H1 (cell line): ENCODE measurements around the gene KCNJ10. TPM values are rescaled to one million over a fixed set of nuclear protein-coding genes. Genes with fewer than 3 reads are reported as not detected.
A peak's percentile ranks its signal among the peaks of the same experiment; 100 is the strongest.

Experiments
- CTCF ChIA-PET: fragments of 300-600 bp; sonication (Branson Sonifier 250); formaldehyde crosslinking; loops from one replicate; lab custom pipeline; 2021; ENCODE audit not compliant: partially characterized antibody; lab: Charles Lee
- POLR2A ChIA-PET: fragments of 300-600 bp; sonication (Branson Sonifier 250); formaldehyde crosslinking; loops from one replicate; lab custom pipeline; 2021; ENCODE audit warnings: inconsistent platforms; ENCODE audit not compliant: partially characterized antibody; lab: Charles Lee
- DNase-seq, 2 experiments: peaks; one replicate each; pipeline versions ENCODE4 v3.0.0 to v3.0.0-alpha.2; 2010 to 2022; ENCODE audit warnings: low spot score in 2 of 2, low read depth in 1 of 2, mixed read lengths in 1 of 2
- FAIRE-seq: peaks from 2 replicates; lab custom pipeline; 2011; peaks lifted over from hg19 to GRCh38; lab: Jason Lieb, UNC
- H2AFZ ChIP-seq: 2 replicates; pipeline ENCODE4 v1.8.1; 2012; ENCODE audit warnings: low read length, inconsistent platforms
- H2AK5ac ChIP-seq: 2 replicates; pipeline ENCODE4 v1.6.1; 2013; ENCODE audit warnings: low read depth, low read length
- H2BK120ac ChIP-seq: replicated peaks from 2 replicates; pipeline ENCODE3; 2013; ENCODE audit warnings: low read depth, low read length, inconsistent platforms
- H2BK12ac ChIP-seq: 2 replicates; pipeline ENCODE4 v1.6.1; 2013; ENCODE audit warnings: low read depth, low read length
- H2BK15ac ChIP-seq: 2 replicates; pipeline ENCODE4 v1.6.1; 2013; ENCODE audit warnings: low read length
- H2BK20ac ChIP-seq: 2 replicates; pipeline ENCODE4 v1.6.1; 2013; ENCODE audit warnings: low read length
- H2BK5ac ChIP-seq: 2 replicates; pipeline ENCODE4 v1.6.1; 2013; ENCODE audit warnings: low read depth, low read length
- H3K14ac ChIP-seq: 2 replicates; pipeline ENCODE4 v1.6.1; 2013; ENCODE audit warnings: inconsistent platforms; ENCODE audit not compliant: insufficient read length
- H3K18ac ChIP-seq: 2 replicates; pipeline ENCODE4 v1.6.1; 2013; ENCODE audit warnings: low read length; ENCODE audit errors: extremely low read depth
- H3K23ac ChIP-seq: 2 replicates; pipeline ENCODE4 v1.6.1; 2013; ENCODE audit warnings: inconsistent platforms; ENCODE audit not compliant: insufficient read length
- H3K23me2 ChIP-seq: 2 replicates; pipeline ENCODE4 v1.6.1; 2013; ENCODE audit warnings: low read depth, low read length
- H3K27ac ChIP-seq: 2 replicates; pipeline ENCODE4 v1.6.1; 2011; ENCODE audit warnings: low read depth, low read length, inconsistent platforms
- H3K27me3 ChIP-seq, 4 experiments: replicated peaks in 1 of 4; 1 replicate in 1 of 4; 2 replicates in 3 of 4; pipeline versions ENCODE4 v1.6.1 to v1.8.1; 2011 to 2013; ENCODE audit warnings: low read length in 3 of 4, mild to moderate bottlenecking in 3 of 4, inconsistent platforms in 2 of 4, mixed read lengths in 2 of 4, moderate library complexity in 1 of 4; ENCODE audit not compliant: control insufficient read depth in 3 of 4, insufficient read depth in 3 of 4; ENCODE audit errors: extremely low read depth in 1 of 4
- H3K36me3 ChIP-seq, 4 experiments: 2 replicates each; pipeline versions ENCODE4 v1.6.1 to v1.8.1; 2011 to 2013; ENCODE audit warnings: mild to moderate bottlenecking in 4 of 4, low read length in 3 of 4, moderate library complexity in 2 of 4, control low read depth in 1 of 4, inconsistent platforms in 1 of 4; ENCODE audit not compliant: insufficient read depth in 4 of 4, control insufficient read depth in 2 of 4
- H3K4ac ChIP-seq: replicated peaks from 2 replicates; pipeline ENCODE3; 2013; ENCODE audit warnings: low read length, low read depth, mixed read lengths, inconsistent platforms; ENCODE audit not compliant: insufficient read length
- H3K4me1 ChIP-seq, 4 experiments: replicated peaks in 1 of 4; 1 replicate in 1 of 4; 2 replicates in 3 of 4; pipeline versions ENCODE4 v1.6.1 to v1.8.1; 2011 to 2013; ENCODE audit warnings: low read length in 3 of 4, inconsistent platforms in 2 of 4, mixed read lengths in 1 of 4; ENCODE audit not compliant: insufficient read depth in 4 of 4, control insufficient read depth in 3 of 4
- H3K4me2 ChIP-seq, 2 experiments: 2 replicates each; pipeline versions ENCODE4 v1.6.1 to v1.8.1; 2011 to 2013; ENCODE audit warnings: low read depth in 2 of 2, low read length in 2 of 2, control low read depth in 1 of 2, inconsistent platforms in 1 of 2, mild to moderate bottlenecking in 1 of 2; ENCODE audit not compliant: insufficient read depth in 1 of 2
- H3K4me3 ChIP-seq, 4 experiments: fragments of 200-600, 300-600 bp in 1 of 4; sonication (generic), shearing (Covaris generic), sonication (Bioruptor Twin) in 1 of 4; 2 replicates each; pipeline versions ENCODE4 v1.5.1 to v1.8.1; 2011 to 2016; ENCODE audit warnings: low read length in 4 of 4, low read depth in 3 of 4, control low read depth in 2 of 4, inconsistent platforms in 2 of 4, mild to moderate bottlenecking in 2 of 4, mixed read lengths in 1 of 4, moderate library complexity in 1 of 4; ENCODE audit not compliant: insufficient read depth in 2 of 4; ENCODE audit errors: extremely low read depth in 1 of 4
- H3K56ac ChIP-seq: replicated peaks from 2 replicates; pipeline ENCODE3; 2013; ENCODE audit warnings: low read depth, mild to moderate bottlenecking, mixed read lengths, low read length, inconsistent platforms; ENCODE audit not compliant: insufficient read length
- H3K79me1 ChIP-seq: 2 replicates; pipeline ENCODE4 v1.6.1; 2013; ENCODE audit warnings: low read depth, low read length, control low read depth
- H3K79me2 ChIP-seq, 2 experiments: 2 replicates each; pipeline versions ENCODE4 v1.6.1 to v1.8.1; 2012 to 2013; ENCODE audit warnings: low read length in 2 of 2, mild to moderate bottlenecking in 2 of 2, inconsistent platforms in 1 of 2; ENCODE audit not compliant: insufficient read depth in 2 of 2, control insufficient read depth in 1 of 2
- H3K9ac ChIP-seq, 4 experiments: replicated peaks in 1 of 4; 1 replicate in 1 of 4; 2 replicates in 3 of 4; pipeline versions ENCODE4 v1.6.1 to v1.8.1; 2011 to 2013; ENCODE audit warnings: low read depth in 3 of 4, low read length in 3 of 4, control low read depth in 2 of 4, mild to moderate bottlenecking in 2 of 4, moderate library complexity in 2 of 4, inconsistent platforms in 1 of 4; ENCODE audit errors: extremely low read depth in 1 of 4
- H3K9me3 ChIP-seq, 2 experiments: 2 replicates each; pipeline versions ENCODE4 v1.6.1 to v1.8.1; 2012 to 2013; ENCODE audit warnings: mild to moderate bottlenecking in 2 of 2, moderate library complexity in 2 of 2, control low read depth in 1 of 2, inconsistent platforms in 1 of 2, low read depth in 1 of 2, low read length in 1 of 2, mixed read lengths in 1 of 2; ENCODE audit not compliant: insufficient read depth in 2 of 2
- H4K20me1 ChIP-seq, 2 experiments: replicated peaks in 1 of 2; 2 replicates each; pipeline versions ENCODE3 to v1.8.1; 2011 to 2013; ENCODE audit warnings: inconsistent platforms in 2 of 2, low read length in 2 of 2, mild to moderate bottlenecking in 1 of 2; ENCODE audit not compliant: insufficient read depth in 2 of 2, control insufficient read depth in 1 of 2
- H4K5ac ChIP-seq: 2 replicates; pipeline ENCODE4 v1.6.1; 2013; ENCODE audit warnings: low read length, low read depth, mixed read lengths, inconsistent platforms; ENCODE audit not compliant: insufficient read length
- H4K8ac ChIP-seq: 2 replicates; pipeline ENCODE4 v1.8.0; 2013; ENCODE audit warnings: mild to moderate bottlenecking, moderate library complexity, low read length, inconsistent platforms; ENCODE audit not compliant: insufficient read depth; ENCODE audit errors: extremely low read depth
- H4K91ac ChIP-seq: replicated peaks from 2 replicates; pipeline ENCODE3; 2013; ENCODE audit warnings: low read length, mixed read lengths, inconsistent platforms; ENCODE audit not compliant: insufficient read length
- CREB1 ChIP-seq: IDR thresholded peaks from 2 replicates; pipeline ENCODE4 v1.6.1; 2012; ENCODE audit warnings: inconsistent platforms
- CTBP2 ChIP-seq: IDR thresholded peaks from 2 replicates; pipeline ENCODE4 v1.7.0; 2011; ENCODE audit warnings: borderline replicate concordance, mild to moderate bottlenecking, moderate library complexity, mixed read lengths, low read length; ENCODE audit not compliant: insufficient read depth, insufficient read length
- EP300 ChIP-seq, 2 experiments: IDR thresholded peaks; 1 replicate in 1 of 2; 2 replicates in 1 of 2; pipeline ENCODE4 v1.6.1; 2011 to 2012; ENCODE audit warnings: low read depth in 2 of 2, low read length in 2 of 2, mild to moderate bottlenecking in 2 of 2, borderline replicate concordance in 1 of 2, inconsistent platforms in 1 of 2, moderate library complexity in 1 of 2
- JUN ChIP-seq: IDR thresholded peaks from 2 replicates; pipeline ENCODE4 v1.6.1; 2011; ENCODE audit warnings: low read depth, mild to moderate bottlenecking, improper control_type of control experiment, low read length
- YY1 ChIP-seq: IDR thresholded peaks from 2 replicates; pipeline ENCODE4 v1.6.1; 2011; ENCODE audit warnings: low read depth, mild to moderate bottlenecking, low read length
- WGBS, 2 experiments: shearing (Covaris generic) in 1 of 2; methylation state at CpG; one replicate each; pipeline versions ENCODE4 v1.1.6 to v1.1.7; 2013 to 2015; ENCODE audit warnings: low lambda C conversion rate in 2 of 2, mixed read lengths in 2 of 2, inconsistent platforms in 1 of 2, low coverage in 1 of 2, missing lambda C conversion rate in 1 of 2; ENCODE audit not compliant: insufficient replicate concordance in 2 of 2, insufficient coverage in 1 of 2, insufficient read length in 1 of 2; ENCODE audit errors: extremely low coverage in 1 of 2, missing lambda C conversion rate in 1 of 2; 5-methylcytosine and 5-hydroxymethylcytosine counted together
- polyA plus RNA-seq, 7 experiments: library from polyadenylated mRNA; depleted of rRNA in 3 of 7; stranded (reverse) in 5 of 7; unstranded in 2 of 7; fragments of >200 nt in 5 of 7; fragments of 200-250 nt in 2 of 7; gene quantifications; 1 replicate in 5 of 7; 2 replicates in 1 of 7; 4 replicates in 1 of 7; pipeline versions ENCODE4 v1.2.1 to v1.2.3, GENCODE V29; 2011 to 2013; ENCODE audit warnings: missing spikeins in 2 of 7, mixed read lengths in 2 of 7
- total RNA-seq: library from RNA; stranded (reverse); fragmentation: NEBNext Ultra II Directional; extraction: Animal tissue kit (Norgen Biotek cat#: 25700); gene quantifications from 2 replicates; pipeline ENCODE4 v1.2.1, GENCODE V29; 2021

The KCNJ10 gene
- total and polyA plus RNA-seq, 2 of the 8 experiments (the other 6 are each of a cell fraction or from before 2014, with no cell fraction given), result 1.7 to 2.4 TPM

DNA sequence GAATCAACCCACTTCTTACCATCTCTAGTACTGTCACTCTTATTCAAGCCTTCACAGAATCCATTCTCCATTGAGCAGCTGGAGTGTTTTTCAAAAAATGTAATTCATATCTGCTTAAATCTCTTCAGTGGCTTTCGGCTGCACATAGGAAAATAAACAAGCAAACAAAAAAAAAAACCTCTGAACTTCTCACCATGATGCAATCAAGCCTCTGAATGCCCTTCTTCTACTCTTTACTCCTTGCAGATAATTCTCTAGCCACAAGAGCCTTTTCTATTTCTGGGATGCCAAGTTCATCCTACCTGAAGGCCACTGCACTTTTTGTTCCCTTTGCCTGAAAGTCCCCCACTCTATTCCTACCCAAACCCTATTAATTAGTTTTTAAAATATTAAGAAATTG, 52.4 kb downstream of the KCNJ10 start:
- Histone ChIP-seq H4K20me1 (no peaks in the 10 kb centered on the region), H3K56ac (no peak overlapping the region), H3K4ac (no peak overlapping the region), H2BK15ac (no peak overlapping the region), H3K23me2 (no peaks in the 10 kb centered on the region), H3K14ac (no peak overlapping the region), H2BK20ac (no peak overlapping the region), H3K9me3 (no peaks in the 10 kb centered on the region), H3K4me3 (no peak overlapping the region), H4K5ac (no peak overlapping the region), H4K91ac (no peak overlapping the region), H3K23ac (no peak overlapping the region)
- POLR2A ChIA-PET, result interaction anchor here (1.2 kb wide), 1 partner anchor 13 kb away, joined by 5 read pairs; no protein-coding TSS in a partner anchor
- DNase-seq (no peak), FAIRE-seq (peak; percentile 24)
- TF ChIP-seq YY1 (no peak), EP300 (IDR thresholded peaks at IDR 0.05; ENCODE audit: borderline replicate concordance in 1 of 2, low read depth in 2 of 2, low read length in 2 of 2) (no peak), CREB1 (no peak), JUN (no peak), CTBP2 (no peak)
- TF ChIP-seq, all 59 proteins: peak for 0
- H3K79me2 ChIP-seq, result no peaks in the 10 kb centered on the region
- H3K9ac ChIP-seq, result no peak overlapping the region
- H2BK120ac ChIP-seq, result no peak overlapping the region
- H2BK5ac ChIP-seq, result no peak overlapping the region
- H3K4me1 ChIP-seq, result no peaks in the 10 kb centered on the region
- no peak overlapping the region for H2AFZ ChIP-seq
- no peak overlapping the region for H3K27ac ChIP-seq
- H3K36me3 ChIP-seq, result no peaks in the 10 kb centered on the region
- no peak overlapping the region for H2BK12ac ChIP-seq
- no peak overlapping the region for H3K4me2 ChIP-seq
- no peaks in the 10 kb centered on the region for H3K27me3 ChIP-seq
- H2AK5ac ChIP-seq, result no peak overlapping the region
- H4K8ac ChIP-seq, result no peak overlapping the region
- CTCF ChIA-PET, result interaction anchor here (0.6 to 11.8 kb wide), 6 partner anchors 11 to 127 kb away, joined by 3 to 129 read pairs (median 4); no protein-coding TSS in a partner anchor
- 100% methylated on average over 1 of the region's 1 CpG; no CpG with 5 or more reads in 1 of the 2 experiments for WGBS, 2 experiments
- no peak overlapping the region for H3K18ac ChIP-seq
- H3K79me1 ChIP-seq, result no peaks in the 10 kb centered on the region
